Measurements from ENCODE around the gene KIF3B. TPM values are rescaled to one million over a fixed set of nuclear protein-coding genes. Genes with fewer than 3 reads are reported as not detected.

The KIF3B gene
- total RNA-seq, 1 donor from 2014 or later, result 29.0 TPM

- intact Hi-C loops (cut with DNase I), result no loop called here
- no peak for DNase-seq
- H3K4me1 ChIP-seq, result peaks cover 17% of the 10 kb centered on the region
- peaks cover 24% of the 10 kb centered on the region for H3K36me3 ChIP-seq
- ATAC-seq, result peak; percentile 42
- no peaks in the 10 kb centered on the region for H3K9me3 ChIP-seq
- no peak overlapping the region for H3K4me3 ChIP-seq
- no peaks in the 10 kb centered on the region for H3K27me3 ChIP-seq
- H3K27ac ChIP-seq, result peak overlapping the region; percentile 33
- no peak for TF ChIP-seq CTCF (IDR thresholded peaks at IDR 0.05)
Observed at GRCh38 chr20:32325706-32326503, 48.5 kb downstream of the KIF3B start.

- Histone ChIP-seq H3K9me3 (no peaks in the 10 kb centered on the region), H3K27me3 (no peaks in the 10 kb centered on the region), H3K27ac (no peak overlapping the region), H3K4me1 (peaks cover 17% of the 10 kb centered on the region), H3K4me3 (no peak overlapping the region), H3K36me3 (peaks cover 29% of the 10 kb centered on the region)
- DNase-seq (no peak), ATAC-seq (no peak)
- TF ChIP-seq CTCF (IDR thresholded peaks at IDR 0.05), result no peak
- intact Hi-C loops (cut with DNase I), result no loop called here
Observed at GRCh38 chr20:32326504-32326845, 49.0 kb downstream of the KIF3B start.

GRCh38 chr20:32327087-32327681 is 49.7 kb downstream of the KIF3B start:
- H3K27me3 ChIP-seq, result no peaks in the 10 kb centered on the region
- H3K4me1 ChIP-seq, result peaks cover 17% of the 10 kb centered on the region
- H3K36me3 ChIP-seq, result peaks cover 36% of the 10 kb centered on the region
- no peak for TF ChIP-seq CTCF (IDR thresholded peaks at IDR 0.05)
- ATAC-seq, result no peak
- no peak overlapping the region for H3K4me3 ChIP-seq
- no peak for DNase-seq
- H3K9me3 ChIP-seq, result no peaks in the 10 kb centered on the region
- intact Hi-C loops (cut with DNase I), result no loop called here
- no peak overlapping the region for H3K27ac ChIP-seq

GRCh38 chr20:32329817-32330554 is 52.5 kb downstream of the KIF3B start:
- Histone ChIP-seq H3K36me3 (peaks cover 38% of the 10 kb centered on the region), H3K9me3 (no peaks in the 10 kb centered on the region), H3K27me3 (no peaks in the 10 kb centered on the region), H3K4me3 (no peak overlapping the region), H3K4me1 (peaks cover 40% of the 10 kb centered on the region), H3K27ac (no peak overlapping the region)
- intact Hi-C loops (cut with DNase I), result no loop called here
- DNase-seq (no peak), ATAC-seq (no peak)
- no peak for TF ChIP-seq CTCF (IDR thresholded peaks at IDR 0.05)

DNA sequence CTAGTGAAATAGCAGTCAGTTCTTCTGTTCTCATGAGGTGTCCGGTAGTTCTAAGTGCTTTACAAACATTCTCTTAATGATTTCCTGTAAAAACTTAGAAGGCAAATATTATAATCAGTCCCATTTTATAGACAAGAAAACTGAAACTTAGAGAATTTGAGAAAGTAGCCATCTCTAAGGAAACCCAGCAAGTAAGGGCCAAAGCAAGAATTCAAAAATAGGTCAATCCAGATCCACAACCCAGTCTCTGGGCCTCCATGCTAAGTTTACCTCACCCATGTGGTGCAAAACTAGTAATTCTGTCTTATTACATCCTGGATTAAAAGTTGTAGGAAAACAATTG is 53.1 kb downstream of the KIF3B start:
- Histone ChIP-seq H3K4me3 (no peak overlapping the region), H3K27ac (peak overlapping the region; percentile 18), H3K36me3 (peaks cover 38% of the 10 kb centered on the region), H3K9me3 (no peaks in the 10 kb centered on the region), H3K4me1 (peaks cover 40% of the 10 kb centered on the region), H3K27me3 (no peaks in the 10 kb centered on the region)
- TF ChIP-seq CTCF (IDR thresholded peaks at IDR 0.05), result no peak
- DNase-seq, result no peak
- no peak for ATAC-seq
- intact Hi-C loops (cut with DNase I), result no loop called here

All from upper lobe of right lung (tissue), 1 donor.